H1 (cell line): ENCODE measurements around the gene ICAM2. TPM values are rescaled to one million over a fixed set of nuclear protein-coding genes. Genes with fewer than 3 reads are reported as not detected.

ENCODE experiments used
- ATF3 ChIP-seq: IDR thresholded peaks from 2 replicates; pipeline ENCODE4 v1.6.1; 2011; ENCODE audit warnings: low read depth, mild to moderate bottlenecking, low read length; ENCODE audit not compliant: insufficient read depth
- CEBPB ChIP-seq: IDR thresholded peaks from 2 replicates; pipeline ENCODE4 v1.6.1; 2012; ENCODE audit warnings: low read depth, low read length
- CHD2 ChIP-seq: IDR thresholded peaks from 2 replicates; pipeline ENCODE4 v1.6.1; 2012; ENCODE audit warnings: low read length, improper control_type of control experiment
- CREB1 ChIP-seq: IDR thresholded peaks from 2 replicates; pipeline ENCODE4 v1.6.1; 2012; ENCODE audit warnings: inconsistent platforms
- EP300 ChIP-seq, 2 experiments: IDR thresholded peaks; 1 replicate in 1 of 2; 2 replicates in 1 of 2; pipeline ENCODE4 v1.6.1; 2011 to 2012; ENCODE audit warnings: low read depth in 2 of 2, low read length in 2 of 2, mild to moderate bottlenecking in 2 of 2, borderline replicate concordance in 1 of 2, inconsistent platforms in 1 of 2, moderate library complexity in 1 of 2
- JUND ChIP-seq: IDR thresholded peaks from 2 replicates; pipeline ENCODE4 v1.6.1; 2011; ENCODE audit warnings: mild to moderate bottlenecking, improper control_type of control experiment, low read length
- KDM4A ChIP-seq: IDR thresholded peaks from one replicate; pipeline ENCODE4 v1.7.1; 2012; ENCODE audit warnings: low read depth, mild to moderate bottlenecking, moderate library complexity, low read length, inconsistent platforms; ENCODE audit not compliant: severe bottlenecking
- NRF1 ChIP-seq: IDR thresholded peaks from 2 replicates; pipeline ENCODE4 v1.6.1; 2011; ENCODE audit warnings: mild to moderate bottlenecking, low read depth, low read length, improper control_type of control experiment
- PHF8 ChIP-seq: fragments of 200-600 bp; sonication (generic); conservative IDR thresholded peaks from 2 replicates; pipeline ENCODE4 v1.7.1; 2012; ENCODE audit warnings: low read depth, mild to moderate bottlenecking, inconsistent platforms, low read length, moderate library complexity
- POLR2A ChIP-seq, 2 experiments: IDR thresholded peaks; 1 replicate in 1 of 2; 2 replicates in 1 of 2; pipeline ENCODE4 v1.6.1; 2011; ENCODE audit warnings: low read depth in 2 of 2, low read length in 2 of 2, mild to moderate bottlenecking in 2 of 2; ENCODE audit errors: control extremely low read depth in 1 of 2
- POLR2AphosphoS5 ChIP-seq: IDR thresholded peaks from 2 replicates; pipeline ENCODE4 v1.6.1; 2011; ENCODE audit warnings: low read depth, low read length
- RAD21 ChIP-seq, 2 experiments: IDR thresholded peaks in 1 of 2; conservative IDR thresholded peaks in 1 of 2; 2 replicates each; pipeline ENCODE4 v1.6.1; 2011; ENCODE audit warnings: low read depth in 2 of 2, low read length in 2 of 2, improper control_type of control experiment in 1 of 2, inconsistent platforms in 1 of 2, mild to moderate bottlenecking in 1 of 2, moderate library complexity in 1 of 2
- RBBP5 ChIP-seq: IDR thresholded peaks from 2 replicates; pipeline ENCODE4 v1.7.1; 2012; ENCODE audit warnings: low read depth, mild to moderate bottlenecking, inconsistent platforms, low read length, moderate library complexity, borderline replicate concordance
- RFX5 ChIP-seq: IDR thresholded peaks from 2 replicates; pipeline ENCODE4 v1.6.1; 2011; ENCODE audit warnings: low read depth, low read length, improper control_type of control experiment, borderline replicate concordance
- RXRA ChIP-seq: IDR thresholded peaks from 2 replicates; pipeline ENCODE4 v1.6.1; 2011; ENCODE audit warnings: low read depth, mild to moderate bottlenecking, low read length, moderate library complexity; ENCODE audit not compliant: insufficient read depth
- SIN3A ChIP-seq, 2 experiments: IDR thresholded peaks in 1 of 2; conservative IDR thresholded peaks in 1 of 2; 2 replicates each; pipeline ENCODE4 v1.6.1; 2011 to 2012; ENCODE audit warnings: low read length in 2 of 2, improper control_type of control experiment in 1 of 2, low read depth in 1 of 2, mild to moderate bottlenecking in 1 of 2
- SP1 ChIP-seq: IDR thresholded peaks from 2 replicates; pipeline ENCODE4 v1.6.1; 2011; ENCODE audit warnings: low read depth, low read length
- SP2 ChIP-seq: IDR thresholded peaks from 2 replicates; pipeline ENCODE4 v1.6.1; 2012; ENCODE audit warnings: mild to moderate bottlenecking, low read length, inconsistent platforms
- TAF7 ChIP-seq: optimal IDR thresholded peaks from 2 replicates; pipeline ENCODE3; 2011; ENCODE audit warnings: low read depth, mild to moderate bottlenecking, inconsistent platforms, low read length, moderate library complexity, borderline replicate concordance
- polyA plus RNA-seq, 7 experiments: library from polyadenylated mRNA; depleted of rRNA in 3 of 7; stranded (reverse) in 5 of 7; unstranded in 2 of 7; fragments of >200 nt in 5 of 7; fragments of 200-250 nt in 2 of 7; gene quantifications; 1 replicate in 5 of 7; 2 replicates in 1 of 7; 4 replicates in 1 of 7; pipeline versions ENCODE4 v1.2.1 to v1.2.3, GENCODE V29; 2011 to 2013; ENCODE audit warnings: missing spikeins in 2 of 7, mixed read lengths in 2 of 7
- total RNA-seq: library from RNA; stranded (reverse); fragmentation: NEBNext Ultra II Directional; extraction: Animal tissue kit (Norgen Biotek cat#: 25700); gene quantifications from 2 replicates; pipeline ENCODE4 v1.2.1, GENCODE V29; 2021
- TF ChIP-seq, protein P1 (sequence below): IDR thresholded peaks from 2 replicates; pipeline ENCODE4 v1.6.1; 2011; ENCODE audit warnings: low read length, improper control_type of control experiment
- TF ChIP-seq, protein P2 (sequence below): IDR thresholded peaks from 2 replicates; pipeline ENCODE4 v1.6.1; 2012; ENCODE audit warnings: inconsistent platforms

The ICAM2 gene
- total and polyA plus RNA-seq, 2 of the 8 experiments (the other 6 are each of a cell fraction or from before 2014, with no cell fraction given) = 0.45 to 0.63 TPM

DNA sequence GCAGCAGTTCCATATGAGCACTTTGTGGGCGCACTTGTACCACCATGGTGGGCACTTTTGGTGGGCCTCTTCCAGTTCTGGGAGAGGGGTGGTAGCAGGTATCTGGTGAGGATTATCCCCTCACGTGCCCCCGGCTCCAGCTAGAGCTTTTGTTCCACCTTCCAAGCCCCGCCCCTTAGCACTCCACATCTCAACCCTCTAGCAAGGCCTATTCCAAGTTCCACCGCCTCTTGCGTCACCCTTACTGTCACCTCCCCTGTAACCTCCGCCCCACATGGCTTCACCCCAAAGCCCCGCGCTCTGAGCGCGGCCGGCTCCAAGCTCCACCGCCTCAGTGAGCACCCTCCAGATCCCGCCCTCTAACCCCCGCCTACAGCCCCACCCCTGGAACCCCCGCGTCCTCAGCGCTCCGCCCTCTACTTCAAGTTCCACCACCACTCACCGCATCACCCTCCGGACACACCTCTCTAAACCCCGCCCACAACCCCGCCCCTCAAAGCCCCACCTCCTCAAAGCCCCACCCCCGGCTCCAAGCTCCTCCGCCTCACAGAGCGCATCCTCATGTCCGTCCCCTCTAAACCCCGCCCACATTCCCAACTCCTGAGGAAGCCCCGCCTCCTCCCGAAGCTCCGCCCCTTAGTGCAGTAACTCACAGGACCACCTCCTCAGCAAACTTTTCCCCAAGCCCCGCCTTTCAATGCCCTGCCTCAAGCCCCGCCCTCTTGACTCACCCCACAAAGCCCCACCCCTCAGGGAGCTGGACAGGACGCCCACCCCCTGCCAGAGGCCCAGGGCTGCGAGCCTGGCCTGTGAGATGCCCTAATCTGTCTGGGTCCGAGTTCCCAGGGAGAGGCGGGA lies 58.8 kb downstream of the ICAM2 start (continued):
- TF ChIP-seq PHF8 (peak; percentile 53), CHD2 (no peak), CEBPB (peak; percentile 93), KDM4A (peak; percentile 47), RXRA (no peak), POLR2AphosphoS5 (peak; percentile 42), SIN3A (conservative IDR thresholded peaks at IDR 0.05 in 1 of 2, IDR thresholded peaks at IDR 0.05 in 1 of 2; ENCODE audit: low read depth in 1 of 2, low read length in 2 of 2) (peak; percentile 55 to 56; a peak in 1 of 4 replicates), SP1 (0 out of 2 replicates have a peak, but pooled peaks have one; percentile 43), RAD21 (IDR thresholded peaks at IDR 0.05 in 1 of 2, conservative IDR thresholded peaks at IDR 0.05 in 1 of 2; ENCODE audit: low read depth in 2 of 2, low read length in 2 of 2) (no peak), ATF3 (peak; percentile 83; the same call in 1 of the 2 replicates), EP300 (IDR thresholded peaks at IDR 0.05; ENCODE audit: borderline replicate concordance in 1 of 2, low read depth in 2 of 2, low read length in 2 of 2) (peak in 1 of 2 experiments; percentile 56; a peak in 1 of 3 replicates), CREB1 (peak; percentile 25; the same call in 1 of the 2 replicates), RBBP5 (no peak), SP2 (no peak), NRF1 (no peak), RFX5 (no peak), POLR2A (IDR thresholded peaks at IDR 0.05; ENCODE audit: control extremely low read depth in 1 of 2, low read depth in 2 of 2, low read length in 2 of 2) (peak in 1 of 2 experiments; percentile 65; a peak in 2 of 3 replicates), TAF7 (peak; percentile 27), JUND (peak; percentile 86)
- TF ChIP-seq, protein P1, sequence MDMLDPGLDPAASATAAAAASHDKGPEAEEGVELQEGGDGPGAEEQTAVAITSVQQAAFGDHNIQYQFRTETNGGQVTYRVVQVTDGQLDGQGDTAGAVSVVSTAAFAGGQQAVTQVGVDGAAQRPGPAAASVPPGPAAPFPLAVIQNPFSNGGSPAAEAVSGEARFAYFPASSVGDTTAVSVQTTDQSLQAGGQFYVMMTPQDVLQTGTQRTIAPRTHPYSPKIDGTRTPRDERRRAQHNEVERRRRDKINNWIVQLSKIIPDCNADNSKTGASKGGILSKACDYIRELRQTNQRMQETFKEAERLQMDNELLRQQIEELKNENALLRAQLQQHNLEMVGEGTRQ = peak; percentile 61; the same call in 1 of the 2 replicates
- TF ChIP-seq, protein P2, sequence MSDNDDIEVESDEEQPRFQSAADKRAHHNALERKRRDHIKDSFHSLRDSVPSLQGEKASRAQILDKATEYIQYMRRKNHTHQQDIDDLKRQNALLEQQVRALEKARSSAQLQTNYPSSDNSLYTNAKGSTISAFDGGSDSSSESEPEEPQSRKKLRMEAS = peak; percentile 28; the same call in 1 of the 2 replicates
